DMS153 treated with DMSO at 0.1 percent for 48 hours (cell line): ENCODE results near the gene FBXO41.

Experiments used
- DNase-seq: peaks from one replicate; lab custom pipeline; 2025; ENCODE audit not compliant: unreplicated experiment; lab: John Stamatoyannopoulos, UW

FBXO41 gene

GRCh38 chr2:73214120-73215035 lies 69.9 kb downstream of the FBXO41 start, which contains the start of gene SMYD5:
TSS of gene SMYD5 (plus strand) at chr2:73214245. CDS start at chr2:73214267, 22 bp downstream.
- DNase-seq, result peak; percentile 50

GRCh38 chr2:73212448-73213176 lies 71.7 kb downstream of the FBXO41 start:
- DNase-seq, result peak; percentile 73

DNA sequence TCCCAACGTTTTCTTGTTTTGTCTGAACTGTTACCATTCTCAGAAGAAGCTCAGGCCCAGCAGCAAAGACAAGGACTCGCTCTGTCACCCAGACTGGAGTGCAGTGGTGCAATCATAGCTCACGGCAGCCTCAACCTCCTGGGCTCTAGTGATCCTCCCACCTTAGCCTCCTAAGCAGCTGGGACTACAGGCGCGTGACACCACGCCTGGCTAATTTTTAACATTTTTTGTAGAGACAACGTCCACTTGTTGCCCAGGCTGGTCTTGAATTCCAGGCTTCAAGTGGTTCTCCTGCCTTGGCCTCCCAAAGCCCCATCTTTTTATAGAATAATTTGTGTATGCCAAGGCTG lies 72.2 kb downstream of the FBXO41 start:
- DNase-seq, result no peak

- no peak for DNase-seq
Observed at GRCh38 chr2:73210696-73211095, 73.6 kb downstream of the FBXO41 start.

- no peak for DNase-seq
Observed at GRCh38 chr2:73210019-73210418, 74.3 kb downstream of the FBXO41 start.

GRCh38 chr2:73208258-73208657 lies 76.0 kb downstream of the FBXO41 start:
- DNase-seq, result no peak

- DNase-seq, result no peak
Observed at GRCh38 chr2:73205611-73206010, 78.7 kb downstream of the FBXO41 start.
